Fibroblast of peridontal ligament (primary cell): ENCODE data around the gene SLC16A3.

ENCODE experiments used
- DNase-seq: peaks from one replicate; pipeline ENCODE4 v3.0.0-alpha.2; 2010; ENCODE audit errors: extremely low read depth

Gene SLC16A3

GRCh38 chr17:82269138-82269881, 40.5 kb downstream of the SLC16A3 start:
- no peak for DNase-seq

DNA sequence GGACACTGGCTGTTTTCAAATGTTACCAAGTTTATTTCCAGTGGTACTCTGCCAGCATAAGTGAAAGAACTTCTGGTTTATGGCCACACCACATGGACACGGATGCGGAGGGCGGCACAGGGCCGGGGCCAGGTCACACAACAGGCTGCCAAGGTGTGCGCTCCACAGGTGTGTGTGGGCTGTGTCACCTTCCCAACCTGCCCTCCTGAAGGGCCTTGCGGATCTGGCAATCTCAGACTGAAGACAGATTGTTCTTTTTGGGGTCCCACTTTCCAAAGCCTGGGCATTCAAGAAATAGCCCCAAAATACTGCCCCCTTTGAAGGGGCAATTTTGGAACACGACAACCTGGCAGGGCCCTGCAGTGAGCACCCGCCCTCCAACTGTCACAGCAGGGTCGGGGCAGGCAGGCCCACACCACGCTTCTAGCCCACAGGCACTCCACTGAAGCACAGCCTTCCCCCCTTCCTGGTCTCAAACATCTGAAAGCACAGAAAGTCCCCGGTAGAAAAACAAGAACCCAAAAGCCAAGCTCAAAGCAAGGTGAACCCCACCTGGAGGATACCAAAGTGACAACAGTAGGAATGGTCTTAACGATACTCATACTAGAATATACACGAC, 41.1 kb downstream of the SLC16A3 start:
- no peak for DNase-seq

DNA sequence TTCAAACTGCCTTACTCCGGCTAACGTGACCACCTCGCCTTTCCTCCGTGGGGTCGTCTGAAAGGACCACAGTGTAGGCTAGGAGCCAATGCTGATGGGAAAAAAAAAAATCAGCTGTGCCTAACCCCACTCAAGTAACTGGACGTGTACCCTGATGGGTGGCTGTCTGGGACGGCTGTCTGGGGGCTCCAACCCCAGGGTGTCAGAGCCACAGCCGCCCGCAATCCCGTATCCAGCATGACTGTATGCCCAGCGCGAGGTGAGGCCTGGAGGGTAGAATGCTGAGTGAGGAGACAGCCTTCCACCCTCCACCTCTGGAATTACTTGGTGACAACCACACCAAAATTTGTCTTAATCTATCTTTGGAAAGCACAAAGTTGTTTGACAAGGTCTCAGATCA, 41.8 kb downstream of the SLC16A3 start:
- DNase-seq, result no peak

DNA sequence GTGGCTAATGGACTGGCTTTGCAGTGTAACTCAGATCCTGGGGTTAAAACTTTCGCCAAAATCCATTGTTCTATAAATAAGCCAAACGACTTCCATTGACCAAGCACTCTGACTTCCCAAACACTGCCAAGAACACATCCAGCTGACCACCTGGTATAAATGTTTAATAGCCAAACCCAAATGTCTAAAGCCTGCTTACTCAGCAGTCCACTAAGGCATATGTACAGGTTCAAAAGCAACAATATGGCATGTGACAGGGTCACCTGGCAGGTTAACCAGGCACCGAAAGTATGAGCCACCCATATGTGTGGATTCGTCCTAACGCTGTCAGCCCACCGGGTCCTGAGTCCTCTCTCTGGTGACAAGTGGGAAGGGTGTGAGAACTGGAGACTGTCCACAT, 42.6 kb downstream of the SLC16A3 start:
- DNase-seq, result no peak

- DNase-seq, result no peak
Observed at GRCh38 chr17:82272495-82273326, 43.9 kb downstream of the SLC16A3 start.

GRCh38 chr17:82273327-82274133, 44.7 kb downstream of the SLC16A3 start, which contains the start of gene CSNK1D:
CSNK1D (minus strand) TSS chr17:82273700; CDS start chr17:82273381, 319 bp downstream.
- peak; percentile 78 for DNase-seq

DNA sequence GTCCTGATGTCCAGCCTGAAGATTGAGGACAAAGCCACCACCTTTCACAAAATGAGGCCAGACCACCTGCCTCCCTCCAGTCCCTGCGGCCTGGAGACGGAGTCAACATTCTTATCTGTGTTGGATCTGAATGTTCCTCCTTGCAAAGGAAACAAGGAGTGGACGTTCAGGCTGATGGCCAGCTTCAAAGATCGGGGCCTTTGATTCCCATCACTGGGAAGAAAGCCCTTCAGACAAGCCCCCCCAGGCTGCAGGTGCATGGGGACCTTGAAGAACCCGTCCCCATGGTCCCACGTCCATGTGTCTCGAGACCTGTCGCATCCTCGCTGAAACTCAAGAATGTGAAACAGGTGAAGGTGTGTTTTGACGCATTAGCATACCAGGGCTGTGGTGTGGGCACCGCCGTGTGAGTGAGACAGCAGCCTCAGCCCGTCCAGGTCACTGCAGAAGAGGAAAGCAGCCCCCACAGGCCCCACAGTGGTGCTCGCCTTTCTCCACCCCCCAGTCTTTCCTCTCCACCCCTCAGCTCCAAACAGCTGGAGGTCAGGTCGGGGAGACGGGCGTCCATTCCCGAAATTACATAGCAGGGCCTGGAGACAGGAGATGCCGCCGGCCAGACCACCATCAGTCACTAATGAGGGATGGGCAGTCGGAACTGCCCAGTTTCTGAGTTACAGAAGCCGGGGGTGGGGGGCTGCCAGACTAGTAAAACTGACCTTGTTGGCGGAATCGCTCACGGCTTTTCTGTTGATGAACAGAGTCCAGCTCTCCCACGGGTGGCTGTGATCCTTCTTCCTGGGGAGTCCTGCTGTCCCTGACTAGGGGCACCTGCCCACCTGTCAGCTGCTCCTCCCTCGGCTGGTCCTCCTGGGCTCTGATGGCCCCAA, 45.5 kb downstream of the SLC16A3 start:
- DNase-seq, result no peak

- DNase-seq, result no peak
Observed at GRCh38 chr17:82275326-82275725, 46.5 kb downstream of the SLC16A3 start.

- no peak for DNase-seq
Observed at GRCh38 chr17:82276938-82277337, 48.1 kb downstream of the SLC16A3 start.

DNA sequence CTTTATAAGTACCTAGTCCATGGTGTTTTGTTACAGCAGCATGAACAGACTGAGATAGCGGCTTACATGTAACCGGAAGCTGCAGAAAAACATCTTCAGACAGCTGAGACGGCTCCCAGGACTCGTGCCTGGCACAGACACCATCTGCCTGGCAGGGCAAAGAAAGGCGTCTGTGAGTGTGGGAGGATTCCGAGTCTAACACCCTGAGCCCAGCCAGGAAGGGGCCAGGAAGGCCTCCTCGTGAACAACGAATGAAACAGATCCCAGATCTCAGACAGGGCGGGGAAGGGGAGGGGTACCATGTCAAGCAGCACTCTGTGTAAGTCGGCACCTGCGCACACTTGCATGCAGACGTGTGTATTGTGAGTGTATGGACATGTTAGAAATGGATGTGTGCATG, 49.0 kb downstream of the SLC16A3 start:
- no peak for DNase-seq

GRCh38 chr17:82278308-82278707, 49.5 kb downstream of the SLC16A3 start:
- DNase-seq, result no peak

- no peak for DNase-seq
Observed at GRCh38 chr17:82278786-82279391, 50.0 kb downstream of the SLC16A3 start.

- no peak for DNase-seq
Observed at GRCh38 chr17:82280537-82280936, 51.7 kb downstream of the SLC16A3 start.

GRCh38 chr17:82281076-82281475, 52.2 kb downstream of the SLC16A3 start:
- no peak for DNase-seq

DNA sequence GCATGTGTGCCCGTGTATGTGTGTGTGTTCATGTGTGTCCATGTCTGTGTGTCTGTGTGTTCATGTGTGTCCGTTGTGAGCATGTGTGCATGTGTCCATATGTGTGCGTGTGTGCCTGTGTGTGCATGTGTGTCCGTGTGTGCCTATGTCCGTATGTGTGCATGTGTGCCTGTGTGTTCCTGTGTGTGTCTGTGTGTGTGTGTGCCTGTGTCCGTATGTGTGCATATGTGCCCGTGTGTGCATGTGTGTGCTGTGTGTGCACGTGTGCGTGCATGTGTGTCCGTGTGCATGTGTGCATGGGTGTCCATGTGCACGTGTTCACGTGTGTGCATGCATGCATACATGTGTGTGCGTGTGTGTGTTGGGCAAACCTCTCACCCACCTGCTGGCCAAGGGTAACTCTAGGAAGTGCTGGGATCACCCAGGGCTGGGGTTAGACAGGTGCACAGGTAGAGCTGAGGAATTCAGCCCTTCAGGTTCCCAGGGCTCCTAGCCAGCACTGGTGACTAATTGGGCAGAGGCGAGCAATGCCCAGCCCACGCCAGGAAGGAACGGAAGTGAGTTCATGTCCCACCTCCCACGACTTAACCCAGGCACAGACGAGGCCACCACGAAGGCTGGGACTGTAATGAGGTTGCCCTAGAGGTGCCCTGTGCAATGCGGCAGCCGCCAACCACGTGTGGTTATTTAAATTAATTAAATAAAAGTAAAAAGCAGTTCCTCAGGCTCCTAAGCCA, 52.8 kb downstream of the SLC16A3 start:
- no peak for DNase-seq

DNA sequence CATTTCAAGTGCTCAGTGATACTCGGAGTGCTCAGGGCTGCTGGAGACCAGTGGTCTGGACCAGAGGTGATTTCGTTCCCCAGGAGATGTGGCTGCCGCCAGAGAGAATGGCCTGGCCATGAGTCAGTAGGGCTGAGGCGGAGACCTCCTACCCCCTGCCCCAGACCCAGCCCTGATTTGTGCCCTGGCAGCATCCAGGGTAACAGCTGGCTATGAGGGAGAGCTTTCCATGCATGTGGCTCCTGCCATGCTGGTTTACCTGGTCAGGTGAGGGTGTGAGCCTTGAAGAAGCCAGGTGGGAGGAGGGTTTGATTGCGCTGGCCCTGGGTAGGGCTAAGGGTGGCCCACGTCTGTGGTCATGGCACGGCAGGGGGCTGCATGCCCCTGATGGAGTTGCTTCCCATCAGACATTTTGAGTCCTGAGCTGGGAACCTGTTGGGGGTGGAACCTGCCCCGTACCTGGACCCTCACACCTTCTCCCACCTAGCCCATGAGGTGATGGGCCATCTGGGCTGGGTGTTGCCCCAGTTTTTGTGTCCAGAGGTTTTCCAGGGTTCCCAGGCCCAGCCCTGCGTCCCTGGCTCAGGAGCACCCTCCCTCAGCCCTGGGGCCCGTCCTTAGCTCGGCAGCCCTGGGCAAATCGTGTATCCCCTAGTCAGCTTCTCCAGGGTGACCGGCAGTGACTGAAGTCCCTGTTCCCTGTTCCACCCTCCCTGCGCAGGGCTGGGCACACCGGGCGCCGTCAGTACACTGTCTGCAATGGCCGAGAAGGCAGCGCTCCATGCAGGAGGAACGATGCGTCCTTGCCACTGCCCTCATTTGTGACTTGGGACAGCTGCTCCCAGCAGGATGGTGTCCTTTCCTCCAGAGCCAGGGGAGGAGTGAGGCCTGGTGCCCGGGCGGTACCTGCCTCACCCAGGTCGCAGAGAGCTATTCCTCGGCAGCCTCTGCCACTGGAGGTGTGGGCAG, 53.7 kb downstream of the SLC16A3 start:
- no peak for DNase-seq

GRCh38 chr17:82283208-82283749, 54.4 kb downstream of the SLC16A3 start:
- DNase-seq, result peak; percentile 44

GRCh38 chr17:82285141-82285540, 56.3 kb downstream of the SLC16A3 start:
- no peak for DNase-seq
